Parathyroid adenoma (tissue), 2 donors: ENCODE data around the gene GRAP.

ENCODE experiments used
- H2AFZ ChIP-seq: fragments of 300-600 bp; sonication (generic); one replicate; pipeline ENCODE4 v1.7.0; 2017; ENCODE audit warnings: antibody characterized with exemption, mild to moderate bottlenecking
- H3K27ac ChIP-seq: fragments of 300-600 bp; sonication (generic); one replicate; pipeline ENCODE4 v1.7.0; 2017
- H3K27me3 ChIP-seq: fragments of 300-600 bp; sonication (generic); one replicate; pipeline ENCODE4 v1.7.0; 2017; ENCODE audit warnings: low read length; ENCODE audit not compliant: control insufficient read depth, insufficient read depth
- H3K36me3 ChIP-seq: fragments of 300-600 bp; sonication (generic); one replicate; pipeline ENCODE4 v1.7.0; 2017; ENCODE audit warnings: low read length; ENCODE audit not compliant: control insufficient read depth, insufficient read depth
- H3K4me1 ChIP-seq: fragments of 300-600 bp; sonication (generic); one replicate; pipeline ENCODE4 v1.7.0; 2017; ENCODE audit warnings: control low read depth
- H3K4me2 ChIP-seq: fragments of 300-600 bp; sonication (generic); one replicate; pipeline ENCODE4 v1.7.0; 2017; ENCODE audit warnings: low read length
- H3K4me3 ChIP-seq: fragments of 300-600 bp; sonication (generic); one replicate; pipeline ENCODE4 v1.7.0; 2017; ENCODE audit warnings: low read depth, low read length
- H3K79me2 ChIP-seq: fragments of 300-600 bp; sonication (generic); one replicate; pipeline ENCODE4 v1.7.0; 2017; ENCODE audit warnings: control low read depth
- H3K9ac ChIP-seq: fragments of 300-600 bp; sonication (generic); one replicate; pipeline ENCODE4 v1.7.0; 2017; ENCODE audit warnings: mild to moderate bottlenecking
- H3K9me3 ChIP-seq: fragments of 300-600 bp; sonication (generic); one replicate; pipeline ENCODE4 v1.7.0; 2017; ENCODE audit warnings: low read length; ENCODE audit not compliant: control insufficient read depth
- TF ChIP-seq, protein P1 (sequence below): fragments of 300-600 bp; sonication (generic); IDR thresholded peaks from one replicate; pipeline ENCODE4 v1.7.0; 2017; ENCODE audit warnings: antibody characterized with exemption, mild to moderate bottlenecking
- donor health status: primary hyperparathyroidism.

Gene GRAP

DNA sequence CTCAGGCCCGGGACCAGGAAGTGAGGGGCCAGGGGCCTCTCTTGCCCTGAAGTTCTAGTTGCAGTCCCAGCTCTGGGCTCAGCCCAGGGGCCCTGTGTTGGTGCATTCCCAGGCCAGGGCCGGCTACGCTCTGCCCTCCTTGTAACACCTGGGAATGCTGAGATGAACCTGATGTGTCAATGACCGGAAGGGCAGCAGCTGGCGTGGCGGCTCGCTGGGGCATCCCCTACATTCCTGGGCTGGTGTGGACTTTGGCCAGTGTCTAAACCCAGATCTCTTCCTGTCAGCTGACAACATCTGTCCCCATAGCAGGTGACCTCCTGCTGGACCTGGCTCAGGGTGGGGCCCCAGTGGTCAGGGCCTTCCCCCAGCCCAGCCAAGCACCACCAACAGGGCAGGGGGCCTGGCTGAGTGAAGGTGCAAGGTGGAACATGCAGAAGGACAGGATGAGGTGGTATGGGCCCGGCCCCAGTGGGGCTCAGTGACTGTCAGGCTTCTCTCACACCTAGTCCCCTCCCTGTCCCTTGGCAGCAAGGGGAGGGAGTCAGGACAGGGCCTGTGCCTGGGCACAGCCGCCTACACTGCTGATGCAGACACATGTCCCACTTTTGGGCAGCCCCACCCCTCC is 58.1 kb downstream of the GRAP start:
- no peaks in the 10 kb centered on the region for H3K9me3 ChIP-seq
- H3K4me2 ChIP-seq = no peak overlapping the region
- TF ChIP-seq, protein P1, sequence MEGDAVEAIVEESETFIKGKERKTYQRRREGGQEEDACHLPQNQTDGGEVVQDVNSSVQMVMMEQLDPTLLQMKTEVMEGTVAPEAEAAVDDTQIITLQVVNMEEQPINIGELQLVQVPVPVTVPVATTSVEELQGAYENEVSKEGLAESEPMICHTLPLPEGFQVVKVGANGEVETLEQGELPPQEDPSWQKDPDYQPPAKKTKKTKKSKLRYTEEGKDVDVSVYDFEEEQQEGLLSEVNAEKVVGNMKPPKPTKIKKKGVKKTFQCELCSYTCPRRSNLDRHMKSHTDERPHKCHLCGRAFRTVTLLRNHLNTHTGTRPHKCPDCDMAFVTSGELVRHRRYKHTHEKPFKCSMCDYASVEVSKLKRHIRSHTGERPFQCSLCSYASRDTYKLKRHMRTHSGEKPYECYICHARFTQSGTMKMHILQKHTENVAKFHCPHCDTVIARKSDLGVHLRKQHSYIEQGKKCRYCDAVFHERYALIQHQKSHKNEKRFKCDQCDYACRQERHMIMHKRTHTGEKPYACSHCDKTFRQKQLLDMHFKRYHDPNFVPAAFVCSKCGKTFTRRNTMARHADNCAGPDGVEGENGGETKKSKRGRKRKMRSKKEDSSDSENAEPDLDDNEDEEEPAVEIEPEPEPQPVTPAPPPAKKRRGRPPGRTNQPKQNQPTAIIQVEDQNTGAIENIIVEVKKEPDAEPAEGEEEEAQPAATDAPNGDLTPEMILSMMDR = no peak
- no peaks in the 10 kb centered on the region for H3K27me3 ChIP-seq
- no peaks in the 10 kb centered on the region for H3K4me1 ChIP-seq
- no peak overlapping the region for H3K4me3 ChIP-seq
- H3K9ac ChIP-seq = no peak overlapping the region
- H3K79me2 ChIP-seq = peaks cover 5% of the 10 kb centered on the region
- H3K27ac ChIP-seq = no peak overlapping the region
- H3K36me3 ChIP-seq = no peaks in the 10 kb centered on the region
- no peak overlapping the region for H2AFZ ChIP-seq

DNA sequence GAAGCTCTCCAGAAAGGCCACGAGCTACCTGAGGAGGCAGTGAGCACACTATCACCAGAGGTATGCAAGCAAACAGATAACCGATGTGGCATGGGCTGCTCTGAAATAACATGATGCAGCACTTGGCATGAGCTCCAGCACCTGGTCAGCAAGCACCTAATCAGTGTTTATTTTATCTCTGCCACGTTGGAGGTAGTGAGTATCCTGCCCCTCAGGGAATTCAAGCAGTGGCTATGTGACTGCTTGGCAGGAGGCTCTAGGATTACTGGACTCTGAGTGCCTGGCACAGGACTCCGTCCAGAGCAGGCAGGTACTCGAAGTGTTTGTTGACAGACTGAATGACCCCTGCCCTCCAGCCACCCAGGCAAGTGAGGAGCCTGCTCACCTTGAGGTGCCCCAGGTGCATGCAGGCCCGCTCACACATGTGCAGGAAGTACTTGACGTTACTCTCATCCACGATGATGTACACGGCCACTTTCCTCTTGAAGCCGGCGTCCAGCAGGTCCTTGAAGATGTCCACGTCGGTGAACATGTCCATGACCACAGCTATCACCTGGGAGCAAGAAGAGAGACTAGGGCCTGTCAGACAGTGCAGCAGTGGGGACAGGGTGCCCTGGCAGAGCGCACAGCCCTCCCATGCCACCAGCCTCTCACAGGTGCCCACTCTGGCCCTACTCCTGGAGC is 58.8 kb downstream of the GRAP start:
- no peaks in the 10 kb centered on the region for H3K4me1 ChIP-seq

DNA sequence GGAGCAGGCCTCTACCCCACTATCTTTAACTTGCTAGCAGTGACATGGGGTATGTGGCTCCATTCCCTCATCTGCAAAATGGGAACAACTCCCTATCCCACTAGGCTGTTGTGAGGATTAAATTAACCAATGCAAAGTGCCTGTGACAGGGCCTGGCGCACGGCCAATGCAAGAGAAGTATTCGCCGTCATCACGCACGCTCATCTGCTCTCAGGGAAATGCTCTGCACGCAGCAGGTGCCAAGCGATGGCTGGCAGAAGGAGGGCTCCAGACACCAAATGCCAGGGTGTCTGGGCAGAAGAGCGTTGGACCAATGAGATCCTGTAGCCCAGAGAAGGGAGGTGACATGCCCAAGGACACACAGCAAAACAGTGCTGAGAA is 59.5 kb downstream of the GRAP start:
- H3K4me1 ChIP-seq = no peaks in the 10 kb centered on the region
- TF ChIP-seq, protein P1 = no peak
- H3K9ac ChIP-seq = no peak overlapping the region
- H3K4me3 ChIP-seq = no peak overlapping the region
- H2AFZ ChIP-seq = no peak overlapping the region
- H3K27me3 ChIP-seq = no peaks in the 10 kb centered on the region
- no peaks in the 10 kb centered on the region for H3K36me3 ChIP-seq
- no peaks in the 10 kb centered on the region for H3K79me2 ChIP-seq
- no peak overlapping the region for H3K27ac ChIP-seq
- no peak overlapping the region for H3K4me2 ChIP-seq
- H3K9me3 ChIP-seq = no peaks in the 10 kb centered on the region

More for the DNA sequence above, 58.8 kb downstream of the GRAP start:
- Histone ChIP-seq H3K4me3 (no peak overlapping the region), H3K27ac (no peak overlapping the region), H3K27me3 (no peaks in the 10 kb centered on the region), H3K4me2 (no peak overlapping the region), H3K79me2 (peaks cover 2% of the 10 kb centered on the region), H3K9me3 (no peaks in the 10 kb centered on the region), H3K36me3 (no peaks in the 10 kb centered on the region), H2AFZ (no peak overlapping the region), H3K9ac (no peak overlapping the region)
- TF ChIP-seq, protein P1 = no peak

DNA sequence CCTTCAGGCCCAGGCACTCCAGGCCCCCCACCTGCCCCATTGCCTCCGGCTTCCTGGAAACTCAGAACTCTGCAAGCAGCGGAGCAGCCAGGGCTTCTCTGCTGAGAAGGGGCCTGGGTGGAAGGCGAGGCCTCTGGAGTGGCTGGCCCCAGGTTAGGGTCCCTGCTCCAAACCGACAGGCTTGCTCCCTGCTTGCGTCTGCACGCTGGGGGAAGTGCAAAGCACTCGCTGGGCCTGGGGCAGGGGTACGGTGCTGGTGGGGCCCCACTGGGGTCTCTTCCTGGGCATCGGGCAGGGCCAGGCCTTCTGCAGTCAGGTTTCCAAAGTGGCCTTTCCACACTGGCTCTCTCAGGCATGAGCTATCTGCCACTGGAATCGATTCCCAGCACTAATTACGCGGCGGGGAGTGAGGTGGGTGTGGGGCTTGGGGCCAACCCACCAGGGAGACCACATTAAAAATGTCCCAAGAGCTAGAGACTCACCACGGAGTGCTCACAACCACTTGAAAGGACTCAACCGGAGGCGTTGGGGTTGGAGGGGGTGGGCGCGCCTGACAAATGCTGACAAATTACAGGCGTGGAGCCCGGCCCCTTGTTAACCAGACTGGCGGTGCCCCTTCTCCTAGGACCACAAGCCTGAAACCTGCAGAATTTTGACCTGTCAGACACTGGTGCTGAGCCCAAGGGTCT is 60.1 kb downstream of the GRAP start:
- Histone ChIP-seq H2AFZ (no peak overlapping the region), H3K36me3 (no peaks in the 10 kb centered on the region), H3K27me3 (no peaks in the 10 kb centered on the region), H3K27ac (no peak overlapping the region), H3K9me3 (no peaks in the 10 kb centered on the region), H3K79me2 (no peaks in the 10 kb centered on the region), H3K4me3 (no peak overlapping the region), H3K9ac (no peak overlapping the region), H3K4me2 (no peak overlapping the region), H3K4me1 (no peaks in the 10 kb centered on the region)
- TF ChIP-seq, protein P1 = no peak
